Measurements from ENCODE around the gene SLC13A4.

Gene SLC13A4

GRCh38 chr7:135721198-135721820 lies 6.7 kb downstream of the SLC13A4 start:
- in situ Hi-C loops (cut with MboI; ENCODE audit: low sequenced_read_pairs), result no loop called here

GRCh38 chr7:135719688-135720087 lies 8.3 kb downstream of the SLC13A4 start:
- in situ Hi-C loops (cut with MboI; ENCODE audit: low sequenced_read_pairs), result no loop called here

- in situ Hi-C loops (cut with MboI; ENCODE audit: low sequenced_read_pairs), result no loop called here
Observed at GRCh38 chr7:135718794-135719437, 9.1 kb downstream of the SLC13A4 start.

- in situ Hi-C loops (cut with MboI; ENCODE audit: low sequenced_read_pairs), result no loop called here
Observed at GRCh38 chr7:135718219-135718618, 9.8 kb downstream of the SLC13A4 start.

- in situ Hi-C loops (cut with MboI; ENCODE audit: low sequenced_read_pairs), result no loop called here
Observed at GRCh38 chr7:135717693-135718092, 10.3 kb downstream of the SLC13A4 start.

GRCh38 chr7:135716677-135717238 lies 11.2 kb downstream of the SLC13A4 start:
- in situ Hi-C loops (cut with MboI; ENCODE audit: low sequenced_read_pairs), result no loop called here

- in situ Hi-C loops (cut with MboI; ENCODE audit: low sequenced_read_pairs), result no loop called here
Observed at GRCh38 chr7:135715673-135716072, 12.3 kb downstream of the SLC13A4 start.

- in situ Hi-C loops (cut with MboI; ENCODE audit: low sequenced_read_pairs), result no loop called here
Observed at GRCh38 chr7:135715055-135715522, 12.9 kb downstream of the SLC13A4 start.

- in situ Hi-C loops (cut with MboI; ENCODE audit: low sequenced_read_pairs), result no loop called here
Observed at GRCh38 chr7:135714534-135715009, 13.4 kb downstream of the SLC13A4 start.

- in situ Hi-C loops (cut with MboI; ENCODE audit: low sequenced_read_pairs), result no loop called here
Observed at GRCh38 chr7:135713836-135714470, 14.0 kb downstream of the SLC13A4 start.

GRCh38 chr7:135712796-135713195 lies 15.2 kb downstream of the SLC13A4 start:
- in situ Hi-C loops (cut with MboI; ENCODE audit: low sequenced_read_pairs), result no loop called here

- in situ Hi-C loops (cut with MboI; ENCODE audit: low sequenced_read_pairs), result no loop called here
Observed at GRCh38 chr7:135712182-135712782, 15.7 kb downstream of the SLC13A4 start.

GRCh38 chr7:135711139-135711469 lies 16.9 kb downstream of the SLC13A4 start:
- in situ Hi-C loops (cut with MboI; ENCODE audit: low sequenced_read_pairs), result no loop called here

GRCh38 chr7:135710417-135711138 lies 17.4 kb downstream of the SLC13A4 start:
- in situ Hi-C loops (cut with MboI; ENCODE audit: low sequenced_read_pairs), result no loop called here

GRCh38 chr7:135709508-135709907 lies 18.5 kb downstream of the SLC13A4 start:
- in situ Hi-C loops (cut with MboI; ENCODE audit: low sequenced_read_pairs), result no loop called here

- in situ Hi-C loops (cut with MboI; ENCODE audit: low sequenced_read_pairs), result no loop called here
Observed at GRCh38 chr7:135708041-135708440, 19.9 kb downstream of the SLC13A4 start.

GRCh38 chr7:135707570-135707966 lies 20.4 kb downstream of the SLC13A4 start:
- in situ Hi-C loops (cut with MboI; ENCODE audit: low sequenced_read_pairs), result no loop called here

- in situ Hi-C loops (cut with MboI; ENCODE audit: low sequenced_read_pairs), result no loop called here
Observed at GRCh38 chr7:135706858-135707569, 21.0 kb downstream of the SLC13A4 start.

GRCh38 chr7:135706038-135706742 lies 21.8 kb downstream of the SLC13A4 start:
- in situ Hi-C loops (cut with MboI; ENCODE audit: low sequenced_read_pairs), result no loop called here

GRCh38 chr7:135704698-135705097 lies 23.3 kb downstream of the SLC13A4 start:
- in situ Hi-C loops (cut with MboI; ENCODE audit: low sequenced_read_pairs), result no loop called here

All from HL-60/S4 treated with phorbol 12-myristate 13-acetate at 8.2 ng/mL for 4 days and 3 days (cell line).